ENCODE results near the gene TNKS2.

The TNKS2 gene

GRCh38 chr10:91775731-91776130 is 22.5 kb upstream of the TNKS2 start:
- Mint-ChIP-seq H3K27ac (no peak overlapping the region), H3K4me1 (ENCODE audit: low read depth in 2 of 2) (no peaks in the 10 kb centered on the region), H3K36me3 (ENCODE audit: insufficient read depth) (no peaks in the 10 kb centered on the region), H3K4me3 (no peak overlapping the region), H3K27me3 (peaks cover 14 to 33% of the 10 kb centered on the region in 2 donors), H3K9me3 (no peaks in the 10 kb centered on the region)
- ATAC-seq (replicated peaks): no peak
- DNase-seq: no peak

- ATAC-seq (replicated peaks) (no peak), DNase-seq (no peak)
- no peaks in the 10 kb centered on the region for H3K36me3 Mint-ChIP-seq (ENCODE audit: insufficient read depth)
- H3K9me3 Mint-ChIP-seq: no peaks in the 10 kb centered on the region
- H3K4me3 Mint-ChIP-seq: no peak overlapping the region
- no peaks in the 10 kb centered on the region for H3K4me1 Mint-ChIP-seq (ENCODE audit: low read depth in 2 of 2)
- H3K27ac Mint-ChIP-seq: no peak overlapping the region
- peaks cover 14 to 37% of the 10 kb centered on the region in 2 donors for H3K27me3 Mint-ChIP-seq
Measured at GRCh38 chr10:91776266-91776665, 22.0 kb upstream of the TNKS2 start.

- Mint-ChIP-seq H3K4me1 (ENCODE audit: low read depth in 2 of 2) (no peaks in the 10 kb centered on the region), H3K27me3 (peaks cover 33 to 54% of the 10 kb centered on the region in 2 donors)
Measured at GRCh38 chr10:91778485-91778884, 19.7 kb upstream of the TNKS2 start.

GRCh38 chr10:91779011-91779605 is 19.1 kb upstream of the TNKS2 start:
- no peak overlapping the region for H3K27ac Mint-ChIP-seq
- no peak for ATAC-seq (replicated peaks)
- no peak overlapping the region for H3K4me3 Mint-ChIP-seq
- no peaks in the 10 kb centered on the region for H3K36me3 Mint-ChIP-seq (ENCODE audit: insufficient read depth)
- DNase-seq: no peak
- peaks cover 33 to 51% of the 10 kb centered on the region in 2 donors for H3K27me3 Mint-ChIP-seq
- H3K9me3 Mint-ChIP-seq: no peaks in the 10 kb centered on the region
- no peaks in the 10 kb centered on the region for H3K4me1 Mint-ChIP-seq (ENCODE audit: low read depth in 2 of 2)

More at GRCh38 chr10:91778485-91778884, 19.7 kb upstream of the TNKS2 start:
- H3K27ac Mint-ChIP-seq: no peak overlapping the region
- no peaks in the 10 kb centered on the region for H3K36me3 Mint-ChIP-seq (ENCODE audit: insufficient read depth)
- H3K4me3 Mint-ChIP-seq: no peak overlapping the region
- ATAC-seq (replicated peaks) (no peak), DNase-seq (no peak)
- no peaks in the 10 kb centered on the region for H3K9me3 Mint-ChIP-seq

- DNase-seq (no peak), ATAC-seq (replicated peaks) (no peak)
- no peaks in the 10 kb centered on the region for H3K36me3 Mint-ChIP-seq (ENCODE audit: insufficient read depth)
- H3K27ac Mint-ChIP-seq: no peak overlapping the region
- H3K9me3 Mint-ChIP-seq: no peaks in the 10 kb centered on the region
- H3K4me3 Mint-ChIP-seq: no peak overlapping the region
- H3K27me3 Mint-ChIP-seq: peaks cover 27 to 35% of the 10 kb centered on the region in 2 donors
- no peaks in the 10 kb centered on the region for H3K4me1 Mint-ChIP-seq (ENCODE audit: low read depth in 2 of 2)
Measured at GRCh38 chr10:91782539-91782938, 15.7 kb upstream of the TNKS2 start.

GRCh38 chr10:91785830-91786229 is 12.4 kb upstream of the TNKS2 start:
- Mint-ChIP-seq H3K27ac (no peak overlapping the region), H3K4me3 (no peak overlapping the region), H3K36me3 (ENCODE audit: insufficient read depth) (no peaks in the 10 kb centered on the region), H3K27me3 (peaks cover 20 to 23% of the 10 kb centered on the region in 2 donors), H3K4me1 (ENCODE audit: low read depth in 2 of 2) (no peaks in the 10 kb centered on the region), H3K9me3 (no peaks in the 10 kb centered on the region)
- DNase-seq: no peak
- no peak for ATAC-seq (replicated peaks)

- no peak for ATAC-seq (replicated peaks)
- no peaks in the 10 kb centered on the region for H3K36me3 Mint-ChIP-seq (ENCODE audit: insufficient read depth)
- DNase-seq: no peak
- H3K27me3 Mint-ChIP-seq: peaks cover 12 to 13% of the 10 kb centered on the region in 2 donors
- H3K4me1 Mint-ChIP-seq (ENCODE audit: low read depth in 2 of 2): no peaks in the 10 kb centered on the region
- H3K27ac Mint-ChIP-seq: no peak overlapping the region
- no peaks in the 10 kb centered on the region for H3K9me3 Mint-ChIP-seq
- no peak overlapping the region for H3K4me3 Mint-ChIP-seq
Measured at GRCh38 chr10:91787258-91787657, 11.0 kb upstream of the TNKS2 start.

- no peak overlapping the region for H3K27ac Mint-ChIP-seq
- DNase-seq (no peak), ATAC-seq (replicated peaks) (no peak)
- no peaks in the 10 kb centered on the region for H3K36me3 Mint-ChIP-seq (ENCODE audit: insufficient read depth)
- peaks cover 7 to 9% of the 10 kb centered on the region in 2 donors for H3K27me3 Mint-ChIP-seq
- H3K4me1 Mint-ChIP-seq (ENCODE audit: low read depth in 2 of 2): no peaks in the 10 kb centered on the region
- H3K9me3 Mint-ChIP-seq: no peaks in the 10 kb centered on the region
- no peak overlapping the region for H3K4me3 Mint-ChIP-seq
Measured at GRCh38 chr10:91787810-91788209, 10.4 kb upstream of the TNKS2 start.

GRCh38 chr10:91788527-91788926 is 9.7 kb upstream of the TNKS2 start:
- ATAC-seq (replicated peaks) (no peak), DNase-seq (no peak)
- Mint-ChIP-seq H3K9me3 (no peaks in the 10 kb centered on the region), H3K27ac (no peak overlapping the region), H3K36me3 (ENCODE audit: insufficient read depth) (no peaks in the 10 kb centered on the region), H3K4me1 (ENCODE audit: low read depth in 2 of 2) (no peaks in the 10 kb centered on the region), H3K4me3 (no peak overlapping the region), H3K27me3 (peaks cover 0 to 2% of the 10 kb centered on the region in 2 donors)

GRCh38 chr10:91796331-91797047 is 1.7 kb upstream of the TNKS2 start:
- Mint-ChIP-seq H3K36me3 (ENCODE audit: insufficient read depth) (peaks cover 25% of the 10 kb centered on the region), H3K4me3 (peak overlapping the region; percentile 97 to 98), H3K9me3 (no peaks in the 10 kb centered on the region), H3K27me3 (no peaks in the 10 kb centered on the region), H3K4me1 (ENCODE audit: low read depth in 2 of 2) (peaks cover 35 to 51% of the 10 kb centered on the region in 2 donors), H3K27ac (peak overlapping the region; percentile 97 to 99)
- ATAC-seq (replicated peaks) (peak; percentile 39), DNase-seq (peak; percentile 10 to 27 (median 23))

GRCh38 chr10:91797048-91797690 is 1.1 kb upstream of the TNKS2 start:
- peak overlapping the region; percentile 97 to 98 for H3K4me3 Mint-ChIP-seq
- peaks cover 36 to 57% of the 10 kb centered on the region in 2 donors for H3K4me1 Mint-ChIP-seq (ENCODE audit: low read depth in 2 of 2)
- DNase-seq: no peak
- no peaks in the 10 kb centered on the region for H3K27me3 Mint-ChIP-seq
- no peaks in the 10 kb centered on the region for H3K9me3 Mint-ChIP-seq
- no peak for ATAC-seq (replicated peaks)
- peaks cover 28% of the 10 kb centered on the region for H3K36me3 Mint-ChIP-seq (ENCODE audit: insufficient read depth)
- H3K27ac Mint-ChIP-seq: peak overlapping the region; percentile 97 to 99

GRCh38 chr10:91798649-91799611 is 704 bp downstream of the TNKS2 start:
- peak; percentile 68 for ATAC-seq (replicated peaks)
- peak overlapping the region; percentile 97 to 98 for H3K4me3 Mint-ChIP-seq
- H3K27ac Mint-ChIP-seq: peak overlapping the region; percentile 97 to 99
- H3K4me1 Mint-ChIP-seq (ENCODE audit: low read depth in 2 of 2): peaks cover 42 to 73% of the 10 kb centered on the region in 2 donors
- DNase-seq: peak; percentile 52 to 55 (median 54)
- H3K36me3 Mint-ChIP-seq (ENCODE audit: insufficient read depth): peaks cover 35% of the 10 kb centered on the region
- no peaks in the 10 kb centered on the region for H3K9me3 Mint-ChIP-seq
- no peaks in the 10 kb centered on the region for H3K27me3 Mint-ChIP-seq

- H3K9me3 Mint-ChIP-seq: no peaks in the 10 kb centered on the region
Measured at GRCh38 chr10:91799612-91799975, 1.4 kb downstream of the TNKS2 start.

More at GRCh38 chr10:91799612-91799975, 1.4 kb downstream of the TNKS2 start:
- no peaks in the 10 kb centered on the region for H3K27me3 Mint-ChIP-seq
- H3K4me1 Mint-ChIP-seq (ENCODE audit: low read depth in 2 of 2): peaks cover 46 to 79% of the 10 kb centered on the region in 2 donors
- peaks cover 40% of the 10 kb centered on the region for H3K36me3 Mint-ChIP-seq (ENCODE audit: insufficient read depth)
- H3K27ac Mint-ChIP-seq: peak overlapping the region; percentile 97 to 99
- DNase-seq (no peak), ATAC-seq (replicated peaks) (no peak)
- peak overlapping the region; percentile 97 to 98 for H3K4me3 Mint-ChIP-seq
